ENCODE data around the gene FCAR. TPM values are rescaled to one million over a fixed set of nuclear protein-coding genes. Genes with fewer than 3 reads are reported as not detected.
"Not testable (repeated sequence)": the region's sequence is repeated elsewhere in the genome, so short reads cannot be mapped to it uniquely, and the experiment has no call there.

The FCAR gene
- total RNA-seq, 1 experiment from 2014 or later: not detected

- in situ Hi-C loops (cut with HindIII; ENCODE audit: low sequenced_read_pairs): no loop called here
- no peak for DNase-seq (ENCODE audit: low spot score)
Measured at GRCh38 chr19:54928299-54928698, 54.3 kb downstream of the FCAR start.

GRCh38 chr19:54937926-54938325, 63.9 kb downstream of the FCAR start:
- DNase-seq (ENCODE audit: low spot score): no peak
- in situ Hi-C loops (cut with HindIII; ENCODE audit: low sequenced_read_pairs): no loop called here

GRCh38 chr19:54938906-54939305, 64.9 kb downstream of the FCAR start:
- DNase-seq (ENCODE audit: low spot score): no peak
- in situ Hi-C loops (cut with HindIII; ENCODE audit: low sequenced_read_pairs): no loop called here

GRCh38 chr19:54939538-54939937, 65.5 kb downstream of the FCAR start:
- DNase-seq (ENCODE audit: low spot score); in situ Hi-C loops (cut with HindIII; ENCODE audit: low sequenced_read_pairs): not testable (repeated sequence)

Other genes with a start within 250 kb of the FCAR start
- gene LILRB1, start 243.8 kb upstream of the FCAR start, total RNA-seq (2014; rRNA removed; shearing (Covaris generic)): not detected in 2 replicates
- not detected in 2 replicates for gene LILRB4, start 211.2 kb upstream of the FCAR start, total RNA-seq (2014; rRNA removed; shearing (Covaris generic))
- not detected in 2 replicates for gene KIR3DL3, start 149.8 kb upstream of the FCAR start, total RNA-seq (2014; rRNA removed; shearing (Covaris generic))
- not detected in 2 replicates for gene KIR2DL3, start 135.7 kb upstream of the FCAR start, total RNA-seq (2014; rRNA removed; shearing (Covaris generic))
- gene KIR2DL1, start 104.4 kb upstream of the FCAR start, total RNA-seq (2014; rRNA removed; shearing (Covaris generic)): not detected in 2 replicates
- gene KIR2DL4, start 70.6 kb upstream of the FCAR start, total RNA-seq (2014; rRNA removed; shearing (Covaris generic)): not detected in 2 replicates
- not detected in 2 replicates for gene KIR3DL1, start 57.8 kb upstream of the FCAR start, total RNA-seq (2014; rRNA removed; shearing (Covaris generic))
- not detected in 2 replicates for gene KIR2DS4, start 41.6 kb upstream of the FCAR start, total RNA-seq (2014; rRNA removed; shearing (Covaris generic))
- not detected in 2 replicates for gene KIR3DL2, start 23.8 kb upstream of the FCAR start, total RNA-seq (2014; rRNA removed; shearing (Covaris generic))
- not detected in 2 replicates for gene NCR1, start 31.9 kb downstream of the FCAR start, total RNA-seq (2014; rRNA removed; shearing (Covaris generic))
- not detected in 2 replicates for gene NLRP7, start 73.3 kb downstream of the FCAR start, total RNA-seq (2014; rRNA removed; shearing (Covaris generic))
- gene NLRP2, start 92.1 kb downstream of the FCAR start, total RNA-seq (2014; rRNA removed; shearing (Covaris generic)): not detected in 2 replicates
- not detected in 2 replicates for gene GP6, start 164.0 kb downstream of the FCAR start, total RNA-seq (2014; rRNA removed; shearing (Covaris generic))
- gene RDH13, start 188.9 kb downstream of the FCAR start, total RNA-seq (2014; rRNA removed; shearing (Covaris generic)): 31.4 and 38.9 TPM in 2 replicates
- 9.7 and 11.7 TPM in 2 replicates for gene EPS8L1, start 201.6 kb downstream of the FCAR start, total RNA-seq (2014; rRNA removed; shearing (Covaris generic))
- gene PPP1R12C, start 243.4 kb downstream of the FCAR start, total RNA-seq (2014; rRNA removed; shearing (Covaris generic)): 77.4 and 81.7 TPM in 2 replicates